Body of pancreas (tissue), 4 donors: Measurements from ENCODE around the gene ZNF276.
"Not testable (repeated sequence)": the region's sequence is repeated elsewhere in the genome, so short reads cannot be mapped to it uniquely, and the experiment has no call there.

Experiments
- POLR2A ChIP-seq, 3 donors: fragments of 450-650 bp; IDR thresholded peaks; one replicate each; pipeline ENCODE4 v1.6.1; 2016; ENCODE audit warnings: antibody characterized with exemption in 3 of 3, mild to moderate bottlenecking in 2 of 3
- TF ChIP-seq, protein P1 (sequence below), 7 experiments: fragments of 450-650 bp in 4 of 7; fragments of 200-600 bp in 3 of 7; sonication (generic) in 3 of 7; IDR thresholded peaks; one replicate each; pipeline ENCODE4 v1.5.1; 2016 to 2019; ENCODE audit warnings: antibody characterized with exemption in 7 of 7

DNA sequence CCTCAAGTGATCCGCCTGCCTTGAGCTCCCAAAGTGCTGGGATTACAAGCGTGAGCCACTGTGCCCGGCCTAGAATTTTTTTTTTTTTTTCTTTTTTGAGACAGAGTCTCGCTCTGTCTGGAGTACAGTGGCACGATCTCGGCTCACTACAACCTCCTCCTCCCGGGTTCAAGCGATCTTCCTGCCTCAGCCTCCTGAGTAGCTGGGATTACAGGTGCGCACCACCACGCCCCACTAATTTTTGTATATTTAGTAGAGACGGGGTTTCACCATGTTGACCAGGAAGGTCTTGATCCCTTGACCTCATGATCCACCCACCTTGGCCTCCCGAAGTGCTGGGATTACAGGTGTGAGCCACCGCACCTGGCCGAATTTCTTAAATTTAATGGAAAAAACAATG, 22.6 kb upstream of the ZNF276 start:
- TF ChIP-seq, protein P1, sequence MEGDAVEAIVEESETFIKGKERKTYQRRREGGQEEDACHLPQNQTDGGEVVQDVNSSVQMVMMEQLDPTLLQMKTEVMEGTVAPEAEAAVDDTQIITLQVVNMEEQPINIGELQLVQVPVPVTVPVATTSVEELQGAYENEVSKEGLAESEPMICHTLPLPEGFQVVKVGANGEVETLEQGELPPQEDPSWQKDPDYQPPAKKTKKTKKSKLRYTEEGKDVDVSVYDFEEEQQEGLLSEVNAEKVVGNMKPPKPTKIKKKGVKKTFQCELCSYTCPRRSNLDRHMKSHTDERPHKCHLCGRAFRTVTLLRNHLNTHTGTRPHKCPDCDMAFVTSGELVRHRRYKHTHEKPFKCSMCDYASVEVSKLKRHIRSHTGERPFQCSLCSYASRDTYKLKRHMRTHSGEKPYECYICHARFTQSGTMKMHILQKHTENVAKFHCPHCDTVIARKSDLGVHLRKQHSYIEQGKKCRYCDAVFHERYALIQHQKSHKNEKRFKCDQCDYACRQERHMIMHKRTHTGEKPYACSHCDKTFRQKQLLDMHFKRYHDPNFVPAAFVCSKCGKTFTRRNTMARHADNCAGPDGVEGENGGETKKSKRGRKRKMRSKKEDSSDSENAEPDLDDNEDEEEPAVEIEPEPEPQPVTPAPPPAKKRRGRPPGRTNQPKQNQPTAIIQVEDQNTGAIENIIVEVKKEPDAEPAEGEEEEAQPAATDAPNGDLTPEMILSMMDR (IDR thresholded peaks at IDR 0.05) = not testable (repeated sequence)
- not testable (repeated sequence) for TF ChIP-seq POLR2A (IDR thresholded peaks at IDR 0.05)
